ENCODE data around the gene LRBA. TPM values are rescaled to one million over a fixed set of nuclear protein-coding genes. Genes with fewer than 3 reads are reported as not detected.

Gene LRBA
- total RNA-seq, 4 donors from 2014 or later = 8.5 to 18.0 (median 11.9) TPM

GRCh38 chr4:150598909-150599308 lies 416.2 kb downstream of the LRBA start:
- Histone ChIP-seq H3K9me3 (no peaks in the 10 kb centered on the region), H3K4me1 (no peaks in the 10 kb centered on the region), H3K27ac (no peak overlapping the region), H3K27me3 (no peaks in the 10 kb centered on the region), H3K4me3 (no peak overlapping the region), H3K36me3 (no peaks in the 10 kb centered on the region)
- DNase-seq (no peak), ATAC-seq (no peak)
- intact Hi-C loops (cut with DNase I; ENCODE audit: low total_unique reads) = no loop called here
- in situ Hi-C loops (cut with MboI; ENCODE audit: low sequenced_read_pairs in 4 of 4) = no loop called here
- no peak for TF ChIP-seq CTCF (IDR thresholded peaks at IDR 0.05 in 4 of 5, conservative IDR thresholded peaks at IDR 0.05 in 1 of 5)
- TF ChIP-seq POLR2A (IDR thresholded peaks at IDR 0.05) = no peak

GRCh38 chr4:150593996-150594395 lies 421.1 kb downstream of the LRBA start:
- no peak overlapping the region for H3K27ac ChIP-seq
- H3K36me3 ChIP-seq = no peaks in the 10 kb centered on the region
- H3K9me3 ChIP-seq = no peaks in the 10 kb centered on the region
- H3K4me3 ChIP-seq = no peak overlapping the region
- in situ Hi-C loops (cut with MboI; ENCODE audit: low sequenced_read_pairs in 4 of 4) (no loop called here), intact Hi-C loops (cut with DNase I; ENCODE audit: low total_unique reads) (no loop called here)
- no peaks in the 10 kb centered on the region for H3K27me3 ChIP-seq
- DNase-seq (no peak), ATAC-seq (no peak)
- no peak for TF ChIP-seq CTCF (IDR thresholded peaks at IDR 0.05 in 4 of 5, conservative IDR thresholded peaks at IDR 0.05 in 1 of 5)
- TF ChIP-seq POLR2A (IDR thresholded peaks at IDR 0.05) = no peak
- no peaks in the 10 kb centered on the region for H3K4me1 ChIP-seq

GRCh38 chr4:150591904-150592303 lies 423.2 kb downstream of the LRBA start:
- in situ Hi-C loops (cut with MboI; ENCODE audit: low sequenced_read_pairs in 4 of 4) (no loop called here), intact Hi-C loops (cut with DNase I; ENCODE audit: low total_unique reads) (no loop called here)
- DNase-seq (no peak), ATAC-seq (no peak)
- no peak overlapping the region for H3K4me3 ChIP-seq
- H3K27ac ChIP-seq = no peak overlapping the region
- no peaks in the 10 kb centered on the region for H3K9me3 ChIP-seq
- no peaks in the 10 kb centered on the region for H3K36me3 ChIP-seq
- no peaks in the 10 kb centered on the region for H3K4me1 ChIP-seq
- TF ChIP-seq CTCF (IDR thresholded peaks at IDR 0.05 in 4 of 5, conservative IDR thresholded peaks at IDR 0.05 in 1 of 5) = no peak
- TF ChIP-seq POLR2A (IDR thresholded peaks at IDR 0.05) = no peak
- no peaks in the 10 kb centered on the region for H3K27me3 ChIP-seq

- TF ChIP-seq CTCF (IDR thresholded peaks at IDR 0.05 in 4 of 5, conservative IDR thresholded peaks at IDR 0.05 in 1 of 5) (no peak), POLR2A (IDR thresholded peaks at IDR 0.05) (no peak)
- no peak for DNase-seq
- intact Hi-C loops (cut with DNase I; ENCODE audit: low total_unique reads) = no loop called here
- Histone ChIP-seq H3K4me3 (no peak overlapping the region), H3K4me1 (no peaks in the 10 kb centered on the region), H3K9me3 (no peaks in the 10 kb centered on the region), H3K36me3 (no peaks in the 10 kb centered on the region), H3K27ac (no peak overlapping the region), H3K27me3 (no peaks in the 10 kb centered on the region)
- in situ Hi-C loops (cut with MboI; ENCODE audit: low sequenced_read_pairs in 4 of 4) = no loop called here
- ATAC-seq = no peak
Measured at GRCh38 chr4:150591406-150591805, 423.7 kb downstream of the LRBA start.

GRCh38 chr4:150590631-150591030 lies 424.5 kb downstream of the LRBA start:
- Histone ChIP-seq H3K4me1 (no peaks in the 10 kb centered on the region), H3K9me3 (no peaks in the 10 kb centered on the region), H3K27me3 (no peaks in the 10 kb centered on the region), H3K36me3 (no peaks in the 10 kb centered on the region), H3K4me3 (no peak overlapping the region), H3K27ac (no peak overlapping the region)
- ATAC-seq (no peak), DNase-seq (no peak)
- TF ChIP-seq POLR2A (IDR thresholded peaks at IDR 0.05) = no peak
- no peak for TF ChIP-seq CTCF (IDR thresholded peaks at IDR 0.05 in 4 of 5, conservative IDR thresholded peaks at IDR 0.05 in 1 of 5)
- intact Hi-C loops (cut with DNase I; ENCODE audit: low total_unique reads) = no loop called here
- in situ Hi-C loops (cut with MboI; ENCODE audit: low sequenced_read_pairs in 4 of 4) = no loop called here

All from gastrocnemius medialis (tissue), 4 donors.